SK-MEL-5 (cell line): ENCODE results near the gene CTTNBP2NL. TPM values are rescaled to one million over a fixed set of nuclear protein-coding genes. Genes with fewer than 3 reads are reported as not detected.
"Not testable (repeated sequence)": the region's sequence is repeated elsewhere in the genome, so short reads cannot be mapped to it uniquely, and the experiment has no call there.

Source experiments
- DNase-seq: peaks from one replicate; pipeline ENCODE4 v3.0.0-alpha.2; 2016; ENCODE audit warnings: low read depth, low spot score
- in situ Hi-C: cut with HindIII; loops from 2 replicates; pipeline ENCODE4 v1.10.0; 2016; ENCODE audit warnings: low sequenced_read_pairs, high pct_unique_total_duplicates, low pct_unique_long_range_greater_than_20kb
- total RNA-seq: library from RNA; depleted of rRNA; stranded (reverse); fragments of >200 nt; shearing (Covaris generic); gene quantifications from 2 replicates; pipeline ENCODE4 v1.2.3, GENCODE V29; 2014

Gene CTTNBP2NL
- total RNA-seq, 1 experiment from 2014 or later = 2.8 TPM

GRCh38 chr1:112478314-112478713 is 82.3 kb downstream of the CTTNBP2NL start:
- in situ Hi-C loops = no loop called here
- DNase-seq = no peak

DNA sequence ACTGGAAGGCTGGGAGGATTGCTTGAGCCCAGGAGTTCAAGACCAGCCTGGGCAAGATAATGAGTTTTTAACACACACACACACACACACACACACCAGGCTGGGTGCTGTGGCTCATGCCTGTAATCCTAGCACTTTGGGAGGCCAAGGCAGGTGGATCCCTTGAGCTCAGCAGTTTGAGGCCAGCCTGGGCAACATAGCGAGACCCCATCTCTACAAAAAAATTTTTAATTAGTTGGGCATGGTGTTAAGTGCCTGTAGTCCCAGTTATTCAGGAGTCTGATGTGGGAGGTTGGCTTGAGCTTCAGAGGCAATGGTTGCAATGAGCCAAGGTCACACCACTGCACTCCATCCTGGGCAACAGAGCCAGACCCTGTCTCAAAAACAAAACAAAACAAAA is 90.0 kb downstream of the CTTNBP2NL start:
- in situ Hi-C loops, DNase-seq: not testable (repeated sequence)

GRCh38 chr1:112487686-112488085 is 91.7 kb downstream of the CTTNBP2NL start:
- in situ Hi-C loops, DNase-seq: not testable (repeated sequence)

- in situ Hi-C loops = no loop called here
- no peak for DNase-seq
Observed at GRCh38 chr1:112488141-112488540, 92.1 kb downstream of the CTTNBP2NL start.

GRCh38 chr1:112492076-112492475 is 96.1 kb downstream of the CTTNBP2NL start:
- no peak for DNase-seq
- in situ Hi-C loops = no loop called here

GRCh38 chr1:112493351-112493750 is 97.3 kb downstream of the CTTNBP2NL start:
- in situ Hi-C loops = no loop called here
- DNase-seq = no peak

DNA sequence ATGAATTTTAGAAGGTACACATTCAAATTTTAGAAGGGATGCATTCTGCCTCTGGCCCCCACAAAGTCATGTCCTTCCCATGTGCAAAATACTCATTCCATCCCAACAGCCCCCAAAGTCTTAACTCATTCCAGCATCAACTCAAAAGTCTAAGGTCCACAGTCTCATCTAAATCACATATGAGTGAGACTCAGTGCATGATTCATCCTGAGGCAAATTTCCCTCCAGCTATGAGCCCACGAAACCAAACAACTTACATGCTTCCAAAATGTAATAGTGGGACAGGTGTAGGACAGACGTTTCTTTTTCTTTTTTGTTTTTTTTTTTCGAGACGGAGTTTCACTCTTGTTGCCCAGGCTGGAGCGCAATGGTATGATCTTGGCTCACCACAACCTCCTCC is 100.3 kb downstream of the CTTNBP2NL start:
- in situ Hi-C loops = no loop called here
- no peak for DNase-seq

GRCh38 chr1:112501810-112502641 is 106.0 kb downstream of the CTTNBP2NL start:
- peak; percentile 38 for DNase-seq
- in situ Hi-C loops = no loop called here

DNA sequence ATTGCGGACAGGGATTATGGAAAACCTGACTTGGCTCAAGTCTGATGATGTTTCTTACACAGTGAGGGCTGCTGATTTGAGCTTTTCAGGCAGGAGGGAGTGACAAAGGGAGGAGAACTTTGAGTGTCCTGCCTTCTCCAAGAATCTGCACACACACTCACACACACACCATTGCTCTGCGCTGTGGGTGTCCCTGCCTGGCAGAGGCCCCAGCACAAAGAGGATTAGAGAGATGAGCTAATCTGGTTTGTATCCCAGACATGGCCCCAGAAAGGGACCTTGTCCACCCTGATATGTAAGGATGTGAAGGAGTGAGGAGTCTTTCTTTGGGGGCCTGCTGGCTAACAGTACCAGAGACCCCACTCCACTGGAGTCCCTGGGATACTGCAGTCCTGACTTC is 106.8 kb downstream of the CTTNBP2NL start:
- DNase-seq = no peak
- in situ Hi-C loops = no loop called here

GRCh38 chr1:112504001-112504660 is 108.1 kb downstream of the CTTNBP2NL start:
- no peak for DNase-seq
- in situ Hi-C loops = no loop called here

DNA sequence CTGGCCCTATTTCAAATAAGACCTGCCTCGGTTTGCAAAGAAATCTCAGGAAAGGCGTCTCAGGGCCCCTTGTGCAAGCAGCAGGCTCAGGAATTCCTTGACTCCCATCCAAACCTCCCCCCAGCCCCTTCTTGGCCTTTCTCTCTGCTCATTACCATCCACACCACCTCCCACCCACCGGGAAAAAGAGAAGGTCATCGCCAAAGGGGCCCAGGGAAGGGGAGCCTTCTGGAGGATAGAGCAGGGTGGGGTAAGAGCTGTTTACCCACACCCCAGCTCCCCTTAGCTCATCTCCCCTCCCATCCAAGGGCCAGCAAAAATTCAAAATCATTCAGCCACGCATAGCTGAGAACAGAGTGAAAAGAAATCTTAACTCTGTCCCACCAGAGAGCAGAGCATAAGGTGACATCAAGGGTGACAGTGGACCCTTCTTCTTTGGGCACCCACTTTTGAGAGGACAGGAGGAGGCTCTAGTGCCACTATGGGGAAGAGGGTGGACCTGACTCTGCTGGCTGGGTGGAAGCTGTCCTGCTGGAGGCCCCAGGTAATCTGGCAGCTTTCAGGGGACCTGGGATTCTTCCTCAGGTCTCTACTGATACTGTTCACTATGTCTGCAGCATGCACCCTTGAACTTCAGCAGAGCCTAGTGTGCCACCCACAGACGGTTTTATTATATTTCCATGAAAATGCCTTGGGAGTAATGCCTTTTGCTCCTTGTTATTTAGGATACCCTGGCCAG is 108.8 kb downstream of the CTTNBP2NL start:
- no peak for DNase-seq
- in situ Hi-C loops = no loop called here

GRCh38 chr1:112505400-112505785 is 109.4 kb downstream of the CTTNBP2NL start:
- in situ Hi-C loops = no loop called here
- no peak for DNase-seq

DNA sequence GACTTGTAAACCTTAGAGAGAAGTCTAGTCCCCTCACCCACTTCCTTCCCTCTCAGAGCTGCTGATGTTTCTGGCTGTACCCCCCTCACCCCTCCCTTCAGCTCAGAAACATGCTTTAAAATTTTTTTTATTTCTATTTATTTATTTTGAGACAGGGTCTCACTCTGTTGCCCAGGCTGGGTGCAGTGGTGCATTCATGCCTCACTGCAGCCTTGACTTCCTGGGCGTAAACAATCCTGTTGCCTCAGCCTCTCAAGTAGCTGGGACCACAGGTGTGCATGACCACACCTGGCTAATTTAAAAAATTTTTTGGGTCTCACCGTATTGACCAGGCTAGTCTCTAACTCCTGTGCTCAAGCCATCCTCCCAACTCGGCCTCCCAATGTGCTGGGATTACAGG is 109.9 kb downstream of the CTTNBP2NL start:
- in situ Hi-C loops = no loop called here

DNA sequence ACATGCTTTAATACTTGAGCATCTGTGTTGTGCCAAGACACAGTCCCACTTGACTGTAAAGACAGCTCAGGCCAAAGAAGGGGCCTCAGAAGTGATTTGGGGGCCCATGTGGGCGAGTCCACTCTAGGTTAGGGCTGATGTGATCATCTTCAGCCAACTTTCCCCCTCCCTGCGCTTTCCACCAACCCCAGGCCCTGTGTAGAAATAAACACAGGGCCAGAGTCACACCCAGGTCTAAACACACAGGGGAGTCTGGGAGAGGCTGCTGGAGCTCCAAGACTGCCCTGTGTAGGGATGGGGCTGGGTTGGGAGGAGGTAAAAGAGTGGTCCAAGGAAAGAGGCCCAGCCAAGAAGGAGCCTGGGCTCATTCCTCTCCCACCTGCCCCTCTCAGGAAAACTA is 110.3 kb downstream of the CTTNBP2NL start:
- in situ Hi-C loops = no loop called here
- no peak for DNase-seq

More for the DNA sequence above, 109.9 kb downstream of the CTTNBP2NL start:
- DNase-seq = no peak

GRCh38 chr1:112506731-112507130 is 110.7 kb downstream of the CTTNBP2NL start:
- in situ Hi-C loops = no loop called here
- DNase-seq = no peak

DNA sequence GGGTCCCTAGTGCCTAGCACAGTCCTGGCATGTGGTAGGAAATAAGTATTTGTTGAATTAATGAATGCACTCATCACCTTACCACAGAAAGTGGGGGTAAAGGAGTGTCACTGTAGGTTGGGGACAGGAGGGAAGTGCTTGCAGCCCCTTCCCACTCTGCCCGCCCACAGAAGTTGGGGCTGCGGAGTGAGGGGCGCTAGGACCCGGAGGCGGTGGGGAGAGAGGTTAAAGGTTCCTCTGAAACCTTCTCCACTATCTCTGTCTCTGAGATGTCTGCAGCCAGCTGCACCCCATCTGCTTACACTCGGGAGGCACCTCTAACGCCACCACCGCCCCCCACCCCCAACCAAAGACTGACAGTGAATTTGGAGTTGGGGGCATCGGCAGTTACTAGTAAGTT is 111.3 kb downstream of the CTTNBP2NL start:
- DNase-seq = no peak
- in situ Hi-C loops = no loop called here

DNA sequence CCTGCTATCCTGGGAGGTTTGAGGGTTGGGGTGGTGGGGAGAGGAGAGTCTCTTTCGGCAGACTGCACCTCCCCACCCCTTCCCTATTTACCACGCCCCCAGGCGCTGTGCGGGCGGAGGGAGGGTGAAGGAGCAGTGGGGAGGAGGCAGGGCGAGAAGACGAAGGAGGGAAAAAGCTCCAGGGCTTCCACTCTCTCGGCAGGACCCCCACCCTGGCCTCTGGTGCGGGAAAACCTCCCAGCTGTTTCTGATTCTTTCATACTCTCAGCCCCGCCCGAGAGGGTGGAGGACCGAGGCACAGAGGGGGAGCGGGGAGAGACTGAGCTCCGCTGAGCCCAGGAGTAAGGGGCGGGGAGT is 111.9 kb downstream of the CTTNBP2NL start:
- no peak for DNase-seq
- in situ Hi-C loops = no loop called here

DNA sequence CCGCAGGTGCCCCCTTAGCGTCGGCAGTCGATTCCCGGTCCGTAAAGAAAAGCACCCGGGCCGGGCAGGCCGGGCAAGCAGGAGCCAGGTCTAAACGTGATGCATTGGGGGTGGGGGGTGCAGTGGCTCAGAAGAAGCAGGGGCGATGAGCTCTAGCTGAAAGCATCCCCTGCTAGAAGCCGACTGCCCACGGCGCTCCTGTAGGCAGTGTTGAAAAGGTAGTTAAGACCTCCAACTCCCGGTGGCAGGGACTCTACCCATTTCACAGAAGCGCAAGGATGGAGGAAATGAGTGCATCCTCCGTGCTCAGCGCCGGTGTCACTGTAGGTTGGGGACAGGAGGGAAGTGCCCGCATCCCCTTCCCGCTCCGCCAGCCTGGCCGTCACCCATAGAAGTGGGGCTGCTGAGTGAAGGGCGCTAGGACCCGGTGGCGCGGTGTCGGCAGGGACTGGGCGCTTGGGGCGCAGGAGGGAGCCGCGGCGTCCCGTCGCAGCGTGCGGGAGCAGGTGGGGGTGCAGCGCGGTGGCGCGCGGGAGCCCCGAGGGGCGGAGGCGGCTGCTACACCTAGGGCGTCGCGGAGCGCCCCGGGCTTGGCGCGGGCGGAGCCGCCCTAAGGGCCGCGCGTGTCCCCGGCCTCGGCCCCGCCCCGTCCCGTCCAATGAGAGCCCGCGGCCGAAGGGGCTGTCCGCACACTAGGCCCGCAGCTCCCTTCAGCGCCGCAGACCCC is 112.4 kb downstream of the CTTNBP2NL start, which contains the start of gene WNT2B:
Gene WNT2B (plus strand): TSS at position 688 of the 727 bp plus-strand sequence. CDS start 298 bp downstream, outside the sequence.
- DNase-seq = no peak
- in situ Hi-C loops = no loop called here
